GM18861 (cell line): ENCODE measurements around the gene SYNE1.
A peak's percentile ranks its signal among the peaks of the same experiment; 100 is the strongest.

Source experiments
- ATAC-seq: cut with Tn5 transposase; IDR thresholded peaks from one replicate; pipeline ENCODE4 v1.9.1; 2021; ENCODE audit not compliant: unreplicated experiment

The SYNE1 gene

DNA sequence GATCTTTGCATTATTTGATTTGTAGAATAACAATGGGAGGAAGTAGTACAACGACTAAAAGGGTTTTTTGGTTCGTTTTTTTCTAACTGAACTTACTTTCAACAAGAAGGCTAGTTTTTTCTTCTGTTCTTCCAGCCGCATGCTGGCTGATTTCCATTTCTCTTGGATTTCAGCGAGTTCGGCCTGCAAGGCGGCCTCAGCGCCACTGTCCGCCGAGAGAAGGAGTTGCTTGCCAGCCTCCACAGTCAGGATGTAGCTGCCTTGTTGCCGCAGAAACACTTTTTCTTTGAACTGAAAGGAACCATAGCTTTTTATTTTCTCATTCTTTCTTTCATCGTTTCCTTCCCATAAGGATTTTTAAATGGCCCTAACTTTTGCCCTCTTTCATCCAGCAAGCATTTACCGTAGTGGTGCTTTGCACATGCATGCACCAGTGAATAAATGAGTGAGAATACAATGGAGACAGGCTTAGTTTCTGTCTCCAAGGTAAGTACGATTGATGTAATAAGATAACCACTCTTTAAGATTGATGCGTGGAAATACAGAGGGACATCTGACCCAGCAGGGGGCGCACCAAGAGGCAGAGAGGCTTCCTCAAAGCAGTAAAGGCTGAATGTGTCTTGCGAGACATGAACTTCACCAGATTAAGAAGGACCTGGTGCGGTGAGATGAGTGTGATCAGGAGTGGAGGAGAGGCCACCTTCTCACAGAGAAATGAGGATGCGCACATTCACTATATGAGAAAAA, 430.9 kb downstream of the SYNE1 start:
- ATAC-seq: no peak

DNA sequence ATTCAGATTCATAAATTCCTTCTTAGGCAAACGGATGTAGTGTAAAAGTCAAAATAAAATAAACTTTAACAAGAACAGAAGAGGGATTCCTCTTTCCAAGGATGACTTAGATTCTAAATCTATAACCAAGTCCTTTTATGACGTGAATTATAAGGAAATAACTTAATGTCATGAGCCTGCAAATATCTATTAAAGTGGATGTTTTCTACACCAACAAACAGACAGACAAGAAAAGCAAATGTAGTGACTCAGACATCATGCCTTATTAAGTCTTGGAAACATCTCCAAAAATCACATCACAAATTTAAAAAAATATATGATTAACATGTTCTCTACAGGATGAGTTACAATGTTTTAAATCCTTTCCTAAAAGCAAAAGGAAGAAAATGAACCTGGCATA, 432.6 kb downstream of the SYNE1 start:
- ATAC-seq: no peak

DNA sequence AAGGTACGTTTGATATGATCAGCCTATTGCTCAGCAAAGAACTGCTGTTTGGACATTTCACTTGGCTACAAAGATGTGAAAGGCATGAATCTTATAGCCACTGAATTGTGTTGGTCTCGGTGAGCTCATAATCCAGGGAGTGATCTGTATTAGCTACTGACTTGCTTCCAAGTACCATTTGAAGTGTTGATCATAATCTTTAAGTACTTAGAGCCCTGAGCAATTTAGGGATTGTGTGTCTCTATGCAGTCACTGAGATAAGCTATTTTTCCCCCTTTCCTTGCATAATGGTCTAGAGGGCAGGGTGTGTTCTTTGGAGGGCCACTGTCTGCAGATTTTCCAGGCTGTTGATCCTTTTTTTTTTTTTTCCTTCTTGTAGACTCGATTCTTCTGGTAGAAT, 436.0 kb downstream of the SYNE1 start:
- ATAC-seq: no peak

DNA sequence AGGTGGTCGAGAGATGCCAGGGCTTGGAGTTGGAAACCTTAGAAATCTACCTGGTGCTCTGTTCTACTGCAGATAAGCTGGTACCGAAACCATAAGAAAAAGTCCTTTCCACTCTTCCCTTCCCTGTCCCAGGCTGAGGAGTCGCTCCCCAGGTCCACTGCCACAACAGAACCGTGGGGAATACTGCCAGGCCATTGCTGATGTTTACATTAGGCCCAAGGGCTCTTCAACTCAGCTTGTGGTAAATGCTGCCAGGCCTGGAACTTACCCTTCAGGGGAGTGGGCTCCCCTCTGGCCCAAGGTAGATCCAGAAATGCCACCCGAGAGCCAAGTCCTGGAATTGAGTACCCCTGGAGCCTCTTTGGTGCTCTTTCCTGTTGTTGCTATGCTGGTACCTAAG, 441.3 kb downstream of the SYNE1 start:
- ATAC-seq: no peak

DNA sequence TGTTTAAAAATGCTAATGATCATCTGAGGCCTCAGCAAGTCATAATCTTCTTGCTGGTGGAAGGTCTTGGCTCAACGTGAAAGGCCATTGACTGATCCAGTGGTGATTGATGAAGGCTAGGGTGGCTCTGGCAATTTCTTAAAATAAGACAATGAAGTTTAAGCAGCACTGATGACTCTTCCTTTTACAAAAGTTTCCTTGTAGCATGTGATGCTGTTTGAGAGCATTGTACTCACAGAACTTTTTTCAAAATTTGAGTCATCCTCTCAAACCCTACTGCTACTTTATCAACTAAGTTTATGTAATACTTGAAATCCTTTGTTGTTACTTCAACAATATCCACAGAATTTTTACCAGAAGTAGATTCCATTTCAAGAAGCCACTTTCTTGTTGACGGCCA, 447.4 kb downstream of the SYNE1 start:
- ATAC-seq: no peak

DNA sequence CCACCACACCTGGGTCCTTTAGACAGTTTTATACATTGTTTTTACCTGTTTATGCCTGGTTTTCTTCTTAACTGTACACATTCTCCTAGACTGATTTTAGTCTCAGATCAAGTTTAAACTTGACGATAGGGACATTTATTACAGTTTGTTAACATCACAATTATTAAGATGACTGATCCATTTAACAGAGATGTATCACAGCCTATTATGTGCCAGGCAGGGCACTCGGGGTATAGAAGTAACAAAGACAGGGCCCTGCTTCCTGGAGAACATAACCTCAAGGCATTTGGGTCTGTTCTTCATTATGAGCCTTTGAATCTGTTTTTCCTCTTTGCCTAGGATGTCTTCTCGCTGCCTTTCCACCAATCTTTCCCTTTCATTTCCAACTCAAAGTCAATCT, 449.2 kb downstream of the SYNE1 start:
- no peak for ATAC-seq

DNA sequence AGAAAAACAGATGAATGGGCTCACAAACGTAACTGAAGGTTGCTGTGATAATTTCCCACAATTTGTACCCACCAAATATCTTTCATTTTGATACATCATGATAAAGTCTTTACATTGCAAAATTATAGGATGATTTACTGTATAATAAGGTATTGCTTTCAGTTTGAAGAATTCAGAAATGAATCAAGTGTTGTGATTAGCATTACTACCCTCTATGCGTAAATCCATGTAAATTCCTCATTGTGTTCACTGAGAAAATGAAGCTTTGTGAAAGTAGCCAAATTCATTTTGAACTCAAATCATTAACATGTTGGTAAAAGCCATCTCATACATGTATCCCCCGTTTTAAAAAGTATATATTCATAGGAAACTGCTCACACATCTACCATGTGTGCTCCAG, 450.3 kb downstream of the SYNE1 start:
- ATAC-seq: no peak

DNA sequence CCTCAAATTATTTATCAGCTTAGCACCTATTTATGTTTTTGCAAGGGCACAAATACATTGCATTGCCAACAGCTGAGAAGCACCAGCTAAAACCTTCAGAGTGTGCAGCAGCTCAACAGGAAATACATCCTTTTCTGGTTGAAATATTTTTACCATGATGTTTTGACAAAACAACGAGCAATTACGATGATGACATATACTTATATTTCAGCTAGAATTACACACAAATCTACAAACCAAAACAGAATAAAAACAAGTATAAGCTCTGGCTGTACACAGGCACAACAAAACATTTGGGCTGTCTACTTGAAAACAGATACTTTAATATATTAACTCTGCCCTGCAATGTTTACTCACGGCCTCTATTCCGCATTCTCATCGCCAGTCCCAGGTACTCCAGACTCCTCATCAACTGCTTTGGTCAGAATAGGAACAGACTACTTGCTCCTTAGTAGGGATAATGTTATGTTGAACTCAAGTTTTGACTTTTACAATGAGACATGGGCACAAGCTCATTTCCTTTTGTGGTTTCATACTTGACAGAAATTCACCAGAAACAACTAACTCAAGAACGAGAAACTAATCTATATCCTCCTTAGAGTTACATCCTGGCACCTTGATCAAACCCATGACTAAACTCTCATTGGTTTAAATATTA, 452.1 kb downstream of the SYNE1 start:
- ATAC-seq: peak; percentile 87

DNA sequence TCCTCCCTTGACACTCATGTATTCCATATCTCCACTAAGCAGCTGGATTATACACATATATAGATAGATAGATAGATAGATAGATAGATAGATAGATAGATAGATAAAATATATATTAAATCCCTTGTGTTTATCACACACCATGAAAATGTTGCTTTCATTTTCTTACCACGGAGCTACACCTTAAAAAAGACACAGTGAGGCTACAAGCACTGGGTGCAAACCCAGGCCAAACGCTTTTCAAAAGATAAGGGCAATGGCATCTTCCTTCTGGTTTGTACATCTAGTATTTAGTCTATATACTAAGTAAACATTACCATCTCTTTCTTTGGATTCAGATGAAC, 452.6 kb downstream of the SYNE1 start:
- ATAC-seq: peak; percentile 41

DNA sequence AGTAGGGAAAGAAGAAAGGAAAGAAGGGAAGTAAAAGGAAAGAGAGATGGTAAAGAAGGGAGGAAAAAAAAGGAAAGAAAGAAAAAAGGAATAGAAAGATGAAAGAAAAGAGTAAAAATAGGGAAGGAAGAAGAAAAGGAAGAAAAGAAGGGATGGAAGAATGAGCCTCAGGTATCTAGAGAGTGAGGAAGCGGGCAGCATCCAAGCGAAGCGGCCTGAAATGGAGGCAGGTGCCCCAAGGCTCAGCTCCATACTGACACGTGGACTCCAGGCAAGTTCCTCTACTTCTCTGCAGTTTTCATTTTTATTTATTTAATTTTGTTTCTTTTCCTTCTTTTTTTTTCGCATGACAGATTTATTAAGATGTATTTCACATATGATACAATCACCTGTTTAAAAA, 456.6 kb downstream of the SYNE1 start:
- no peak for ATAC-seq

DNA sequence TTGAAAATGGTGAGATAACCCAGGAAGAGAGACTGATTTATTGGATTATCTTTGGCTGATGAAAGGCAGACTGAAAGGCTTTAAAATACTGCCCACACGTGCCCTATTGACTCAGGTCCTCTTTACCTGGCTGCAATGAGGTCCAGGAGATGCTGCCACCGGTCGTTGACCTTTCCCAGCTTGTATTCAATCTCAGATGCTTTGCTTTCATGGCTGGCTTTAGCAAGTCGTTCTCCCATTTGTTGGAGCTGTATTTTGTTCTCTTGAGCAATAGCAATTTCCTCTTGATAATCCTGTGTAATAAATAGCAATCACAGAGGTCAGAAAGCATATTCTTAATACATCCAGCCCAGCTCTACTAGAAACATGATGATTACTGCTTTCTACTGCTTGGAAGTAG, 460.9 kb downstream of the SYNE1 start:
- ATAC-seq: no peak

DNA sequence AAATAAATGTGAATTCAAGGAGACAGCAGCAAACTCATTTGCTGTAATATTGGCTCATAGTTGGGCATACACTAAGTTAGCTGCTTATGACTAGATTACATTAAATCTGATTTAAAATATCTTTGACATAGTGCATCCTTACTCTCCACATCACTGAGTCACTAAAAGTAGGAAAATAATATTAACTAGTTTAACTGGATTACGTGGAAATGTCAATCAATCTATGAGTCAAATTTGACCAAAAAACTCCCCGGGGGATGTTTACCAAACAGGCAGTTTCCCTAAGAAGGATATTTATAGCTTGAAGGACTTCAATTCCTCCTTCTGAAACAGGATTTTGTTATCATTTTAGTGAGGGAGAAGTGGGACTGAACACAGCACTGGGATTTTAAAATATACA, 463.2 kb downstream of the SYNE1 start:
- ATAC-seq: no peak

DNA sequence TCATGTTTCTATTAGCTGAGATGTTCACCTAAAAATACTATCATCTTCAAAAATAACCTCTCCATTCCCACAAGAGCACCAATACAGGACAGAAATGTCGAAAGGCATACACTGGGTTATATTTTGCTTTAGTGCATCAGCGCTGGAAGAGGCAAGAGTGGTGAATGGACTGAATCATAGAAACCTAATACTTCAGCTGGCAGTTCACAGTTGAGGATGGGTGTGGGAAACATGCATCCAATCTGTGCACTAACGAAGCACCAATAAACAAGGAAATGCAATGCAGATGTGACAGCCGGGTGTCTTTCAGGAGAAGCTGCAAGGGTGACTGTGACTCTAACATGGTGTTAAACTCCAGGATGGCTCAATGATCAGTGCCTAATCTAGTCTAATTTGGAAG, 463.8 kb downstream of the SYNE1 start:
- no peak for ATAC-seq

DNA sequence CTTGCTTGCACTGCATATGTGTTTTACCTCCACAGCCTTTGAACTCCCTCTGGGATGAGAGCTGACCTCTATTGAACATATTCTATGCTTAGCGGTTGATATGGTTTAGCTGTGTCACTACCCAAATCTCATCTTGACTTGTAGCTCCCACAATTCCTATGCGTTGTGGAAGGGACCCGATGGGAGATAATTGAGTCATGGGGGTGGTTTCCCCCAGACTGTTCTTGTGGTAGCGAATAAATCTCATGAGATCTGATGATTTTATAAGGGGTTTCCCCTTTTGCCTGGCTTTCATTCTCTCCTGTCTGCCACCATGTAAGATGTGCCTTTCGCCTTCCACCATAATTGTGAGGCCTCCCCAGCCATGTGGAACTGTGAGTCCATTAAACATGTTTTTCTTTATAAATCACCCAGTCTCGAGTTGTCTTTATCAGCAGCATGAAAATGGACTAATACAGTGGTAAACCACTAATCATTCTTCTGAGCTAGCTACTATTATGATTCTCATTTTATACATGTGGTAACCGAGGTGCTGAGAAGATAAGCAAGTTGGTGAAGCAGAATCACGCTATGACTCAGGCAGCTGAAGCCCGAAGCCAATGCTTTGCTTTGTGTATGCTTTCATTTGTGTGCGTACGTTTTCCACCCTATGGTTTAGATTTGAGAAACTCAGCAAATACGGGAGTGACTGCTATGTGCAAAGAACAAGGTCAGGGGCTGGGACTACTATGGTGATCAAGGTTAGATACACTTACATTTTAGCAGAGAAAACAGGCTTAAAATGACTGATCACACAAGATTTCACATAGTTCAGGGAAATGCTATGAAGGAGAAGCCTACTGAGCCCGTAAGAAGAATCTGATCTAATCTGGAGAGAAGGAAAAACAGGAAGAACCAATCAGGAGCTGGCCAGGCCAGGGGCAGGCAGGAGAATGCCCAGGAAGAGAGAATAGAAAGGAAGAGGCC, 466.2 kb downstream of the SYNE1 start:
- ATAC-seq: peak; percentile 99

DNA sequence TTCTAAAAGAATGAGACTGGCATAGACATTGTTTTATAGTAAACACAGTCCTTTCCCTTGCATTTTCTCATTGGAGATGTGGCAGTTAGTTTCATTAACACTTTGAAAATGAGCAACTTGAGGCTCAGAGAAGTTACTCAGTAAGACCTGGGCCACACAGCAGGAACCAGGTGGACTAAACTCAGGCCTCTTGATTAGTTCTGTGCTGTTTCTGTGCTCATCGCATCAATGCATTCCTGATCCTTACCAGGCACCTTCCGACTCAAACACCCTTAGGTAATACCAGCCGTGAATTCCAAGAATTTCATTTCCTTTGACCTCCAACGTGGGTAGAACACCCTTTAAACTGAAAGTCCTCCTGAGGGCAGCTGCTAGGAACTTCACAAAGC, 466.9 kb downstream of the SYNE1 start:
- no peak for ATAC-seq

DNA sequence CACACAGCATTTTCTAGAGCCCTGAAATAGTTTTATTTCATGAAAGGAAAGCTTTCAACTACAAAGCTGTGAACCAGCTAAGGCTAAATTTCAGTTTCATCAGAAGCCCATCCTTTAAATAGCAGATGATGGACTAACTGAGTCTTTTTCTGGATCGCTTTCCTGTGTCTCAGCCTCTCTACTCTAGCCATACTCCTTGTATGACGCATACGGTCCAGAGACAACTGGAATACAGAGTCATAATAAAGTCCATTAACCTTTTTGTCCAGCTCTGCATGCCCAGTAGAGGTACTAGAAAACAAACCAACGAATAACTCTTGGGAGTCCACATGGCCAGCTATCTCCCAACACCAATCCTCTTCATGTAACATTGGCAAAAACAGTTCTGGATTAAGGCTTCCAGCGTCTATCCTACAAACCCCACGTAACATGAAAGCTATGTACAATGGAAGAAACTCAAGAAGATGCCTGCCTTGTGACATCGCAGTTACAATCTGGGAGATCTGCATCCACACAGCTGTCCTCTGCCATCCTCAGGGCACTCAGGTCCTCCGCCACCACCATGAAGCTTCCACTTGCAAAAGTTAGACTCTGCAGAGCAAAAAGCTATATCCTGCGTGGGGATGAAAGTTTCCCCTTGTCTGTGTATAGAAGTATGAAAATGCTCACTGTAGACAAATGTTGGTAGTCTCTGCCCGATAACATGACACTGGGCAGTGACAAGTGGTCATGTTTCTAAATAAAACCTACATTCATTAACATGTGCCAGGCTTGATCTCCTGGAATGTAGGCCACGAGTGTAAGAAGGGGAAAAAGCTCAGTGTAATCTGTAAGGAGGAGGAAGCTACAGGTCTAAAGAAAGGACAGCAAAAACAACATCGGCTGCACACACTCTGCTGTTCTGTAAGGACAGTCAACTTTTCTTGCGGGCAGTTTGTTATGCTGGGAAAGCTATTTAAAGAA, 469.2 kb downstream of the SYNE1 start:
- no peak for ATAC-seq

DNA sequence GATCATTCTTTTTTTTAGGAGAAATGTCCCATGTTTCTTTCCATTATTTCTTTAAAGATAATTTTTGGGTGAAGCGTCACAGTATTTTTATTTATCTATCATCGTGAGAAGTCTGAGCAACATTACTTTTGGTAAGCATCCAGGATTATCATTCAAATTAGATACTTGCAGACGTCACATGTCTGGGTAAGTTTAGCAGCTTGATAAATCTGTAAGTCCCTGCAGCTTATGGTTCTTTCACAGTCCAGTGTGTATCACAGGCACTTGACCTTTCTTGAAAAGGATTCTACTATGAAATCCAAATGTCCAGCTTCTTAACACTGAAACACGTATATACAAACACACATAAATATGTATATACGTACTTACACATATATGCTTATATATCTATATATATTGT, 470.3 kb downstream of the SYNE1 start:
- ATAC-seq: no peak

DNA sequence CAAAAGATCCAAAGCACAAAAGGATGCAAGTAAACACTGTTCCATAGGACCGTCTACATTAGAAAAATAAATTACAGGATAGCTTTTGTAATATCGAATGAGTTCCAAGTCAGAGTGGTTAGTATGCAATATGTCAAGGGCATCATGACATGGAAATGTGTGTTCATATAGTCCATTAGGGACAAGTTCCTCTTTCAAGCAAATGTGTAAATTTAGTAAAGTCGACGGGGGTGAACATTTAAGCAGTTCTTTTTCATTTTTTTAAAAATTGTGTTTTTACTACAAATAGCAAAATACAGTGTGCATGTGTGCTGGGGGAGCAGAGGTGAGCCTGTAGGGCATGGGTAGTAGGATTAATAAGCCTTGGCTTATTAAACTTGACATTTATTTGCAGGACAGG, 470.7 kb downstream of the SYNE1 start:
- no peak for ATAC-seq

DNA sequence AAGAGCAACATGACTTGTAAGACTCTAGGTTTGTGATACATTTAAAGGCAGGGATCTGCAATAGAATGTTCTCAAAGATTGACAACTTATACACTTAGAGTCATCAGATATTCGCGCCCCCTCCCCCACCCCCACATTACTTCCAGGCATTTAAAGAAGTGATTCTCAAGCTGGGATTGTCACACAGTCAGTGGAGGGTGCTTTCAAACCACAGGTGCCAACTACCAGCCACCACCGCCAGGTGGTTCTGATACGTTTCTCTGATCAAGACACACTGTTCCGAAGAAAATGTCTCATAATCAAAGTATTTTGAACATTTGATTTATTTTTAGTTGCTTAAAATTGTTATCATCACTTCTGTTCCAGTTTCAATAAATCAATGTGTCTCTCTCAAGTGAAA, 472.2 kb downstream of the SYNE1 start:
- no peak for ATAC-seq

DNA sequence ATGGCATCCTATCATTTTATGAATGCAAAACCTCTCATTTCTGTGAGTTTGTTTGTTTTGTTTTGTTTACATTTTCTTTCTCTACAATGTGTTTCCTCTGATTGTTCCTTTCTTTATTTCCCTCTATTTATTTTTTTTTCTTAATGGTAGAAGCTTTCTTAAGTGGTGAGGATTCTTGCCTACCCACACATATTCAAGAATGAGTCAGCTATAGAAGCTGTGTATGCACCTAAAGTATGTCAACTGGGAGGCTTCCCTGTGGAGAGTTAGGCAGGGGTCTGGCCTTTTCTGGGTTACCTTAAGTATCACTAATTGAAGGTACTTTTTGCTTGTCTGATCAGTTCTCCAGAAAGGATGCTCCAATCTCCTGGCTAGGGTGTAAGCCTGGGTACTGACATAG, 475.7 kb downstream of the SYNE1 start:
- peak; percentile 33 for ATAC-seq

DNA sequence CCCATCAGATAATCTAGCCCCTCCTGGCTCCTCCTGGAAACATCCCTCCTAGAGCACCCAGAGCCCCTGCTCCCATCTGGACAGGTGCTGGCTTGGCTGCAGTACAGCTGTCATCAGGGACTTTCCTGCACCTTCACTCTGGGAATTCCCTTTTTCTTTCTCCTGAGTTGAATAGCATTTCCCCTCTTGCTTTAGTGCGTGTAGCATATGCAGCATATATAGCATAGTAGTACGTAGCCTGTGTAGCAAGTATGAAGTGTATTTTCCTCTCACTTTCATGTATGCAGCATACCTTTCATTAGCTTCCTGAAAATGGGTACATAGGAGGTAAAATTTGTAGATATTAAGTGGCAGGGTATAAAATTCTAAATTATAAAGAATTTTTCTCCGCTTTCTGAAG, 476.8 kb downstream of the SYNE1 start:
- peak; percentile 97 for ATAC-seq
